ENCODE data around the gene OR52E6.

DNA sequence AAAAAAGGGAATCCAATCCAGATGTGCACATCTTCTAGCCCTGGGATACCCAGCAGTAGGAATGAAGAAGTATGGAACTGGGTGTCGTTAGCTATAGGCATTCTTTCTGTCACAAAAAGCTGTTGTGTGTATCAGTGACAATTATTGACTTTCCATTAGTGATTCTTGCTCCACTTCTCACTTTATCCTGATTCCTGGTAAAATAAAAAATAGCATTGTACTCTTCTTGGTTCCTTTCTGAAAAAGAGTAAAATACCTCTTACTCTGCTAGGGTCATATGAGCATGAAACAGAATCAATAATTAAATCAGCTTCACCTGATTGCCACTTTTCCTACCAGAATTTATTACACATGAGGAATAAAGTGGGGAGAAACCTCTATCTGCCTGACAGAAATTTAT, at the start of gene OR52E6:
- TF ChIP-seq, protein P1, sequence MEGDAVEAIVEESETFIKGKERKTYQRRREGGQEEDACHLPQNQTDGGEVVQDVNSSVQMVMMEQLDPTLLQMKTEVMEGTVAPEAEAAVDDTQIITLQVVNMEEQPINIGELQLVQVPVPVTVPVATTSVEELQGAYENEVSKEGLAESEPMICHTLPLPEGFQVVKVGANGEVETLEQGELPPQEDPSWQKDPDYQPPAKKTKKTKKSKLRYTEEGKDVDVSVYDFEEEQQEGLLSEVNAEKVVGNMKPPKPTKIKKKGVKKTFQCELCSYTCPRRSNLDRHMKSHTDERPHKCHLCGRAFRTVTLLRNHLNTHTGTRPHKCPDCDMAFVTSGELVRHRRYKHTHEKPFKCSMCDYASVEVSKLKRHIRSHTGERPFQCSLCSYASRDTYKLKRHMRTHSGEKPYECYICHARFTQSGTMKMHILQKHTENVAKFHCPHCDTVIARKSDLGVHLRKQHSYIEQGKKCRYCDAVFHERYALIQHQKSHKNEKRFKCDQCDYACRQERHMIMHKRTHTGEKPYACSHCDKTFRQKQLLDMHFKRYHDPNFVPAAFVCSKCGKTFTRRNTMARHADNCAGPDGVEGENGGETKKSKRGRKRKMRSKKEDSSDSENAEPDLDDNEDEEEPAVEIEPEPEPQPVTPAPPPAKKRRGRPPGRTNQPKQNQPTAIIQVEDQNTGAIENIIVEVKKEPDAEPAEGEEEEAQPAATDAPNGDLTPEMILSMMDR (IDR thresholded peaks at IDR 0.05; ENCODE audit: low read length): no peak
- TF ChIP-seq EZH2 (IDR thresholded peaks at IDR 0.05; ENCODE audit: borderline replicate concordance, low read length): no peak
